ENCODE data around the gene CR1. TPM values are rescaled to one million over a fixed set of nuclear protein-coding genes. Genes with fewer than 3 reads are reported as not detected.

The CR1 gene
- total and polyA plus RNA-seq, 2 of the 8 experiments (the other 6 are each of a cell fraction or from before 2014, with no cell fraction given): 0.15 to 0.22 TPM

GRCh38 chr1:207494171-207494570, 1.8 kb upstream of the CR1 start (continued):
- TF ChIP-seq CHD7 (IDR thresholded peaks at IDR 0.05; ENCODE audit: insufficient replicate concordance, low read length): no peak
- no peak for TF ChIP-seq SP4 (IDR thresholded peaks at IDR 0.05; ENCODE audit: low read length)
- no peak for TF ChIP-seq TCF12 (IDR thresholded peaks at IDR 0.05; ENCODE audit: low read depth, low read length)
- no peak for TF ChIP-seq FOSL1 (IDR thresholded peaks at IDR 0.05; ENCODE audit: insufficient read depth, low read depth, low read length)
- TF ChIP-seq SP2 (IDR thresholded peaks at IDR 0.05; ENCODE audit: low read length): no peak
- no peak for TF ChIP-seq YY1 (IDR thresholded peaks at IDR 0.05; ENCODE audit: low read depth, low read length)
- no peak for TF ChIP-seq ZNF274 (IDR thresholded peaks at IDR 0.05; ENCODE audit: borderline replicate concordance, extremely low read depth, low read length)
- no peak for TF ChIP-seq BCL11A (IDR thresholded peaks at IDR 0.05; ENCODE audit: low read depth in 2 of 2, low read length in 2 of 2)
- no peak for TF ChIP-seq TAF1 (IDR thresholded peaks at IDR 0.05; ENCODE audit: low read depth, low read length)
- TF ChIP-seq SAP30 (IDR thresholded peaks at IDR 0.05; ENCODE audit: insufficient read depth, insufficient replicate concordance, low read length): no peak
